HG03025 (cell line): ENCODE results near the gene DGKH.
"Not testable (repeated sequence)": the region's sequence is repeated elsewhere in the genome, so short reads cannot be mapped to it uniquely, and the experiment has no call there.

Experiments
- ATAC-seq: cut with Tn5 transposase; IDR thresholded peaks from one replicate; pipeline ENCODE4 v1.9.1; 2021; ENCODE audit warnings: mild to moderate bottlenecking, moderate library complexity; ENCODE audit not compliant: unreplicated experiment, low FRiP score

The DGKH gene

GRCh38 chr13:42153199-42154113, 105.0 kb downstream of the DGKH start:
- no peak for ATAC-seq

GRCh38 chr13:42155251-42155650, 106.8 kb downstream of the DGKH start:
- no peak for ATAC-seq

GRCh38 chr13:42163338-42163737, 114.9 kb downstream of the DGKH start:
- not testable (repeated sequence) for ATAC-seq

- not testable (repeated sequence) for ATAC-seq
These were observed 115.5 kb downstream of the DGKH start for GRCh38 chr13:42163910-42164309.

- no peak for ATAC-seq
These were observed 116.2 kb downstream of the DGKH start for GRCh38 chr13:42164557-42165125.

- no peak for ATAC-seq
These were observed 120.0 kb downstream of the DGKH start for GRCh38 chr13:42168496-42168895.

- ATAC-seq = no peak
These were observed 121.6 kb downstream of the DGKH start for GRCh38 chr13:42170029-42170428.

GRCh38 chr13:42173789-42174343, 125.4 kb downstream of the DGKH start:
- ATAC-seq = no peak

GRCh38 chr13:42174344-42175162, 126.1 kb downstream of the DGKH start:
- ATAC-seq = no peak

- ATAC-seq = no peak
These were observed 127.8 kb downstream of the DGKH start for GRCh38 chr13:42176294-42176693.

GRCh38 chr13:42177189-42177588, 128.7 kb downstream of the DGKH start:
- ATAC-seq = no peak

GRCh38 chr13:42181381-42181953, 133.0 kb downstream of the DGKH start:
- no peak for ATAC-seq

GRCh38 chr13:42189061-42189460, 140.6 kb downstream of the DGKH start:
- ATAC-seq = no peak

GRCh38 chr13:42190529-42190928, 142.1 kb downstream of the DGKH start:
- ATAC-seq = no peak

GRCh38 chr13:42211704-42212464, 163.4 kb downstream of the DGKH start:
- no peak for ATAC-seq

- ATAC-seq = no peak
These were observed 166.0 kb downstream of the DGKH start for GRCh38 chr13:42214446-42214845.

- no peak for ATAC-seq
These were observed 167.4 kb downstream of the DGKH start for GRCh38 chr13:42215578-42216421.

GRCh38 chr13:42216422-42216735, 167.9 kb downstream of the DGKH start:
- ATAC-seq = no peak

GRCh38 chr13:42218576-42218975, 170.1 kb downstream of the DGKH start:
- no peak for ATAC-seq
